Kidney (tissue), 14 donors: ENCODE results near the gene PRTN3. TPM values are rescaled to one million over a fixed set of nuclear protein-coding genes. Genes with fewer than 3 reads are reported as not detected.

Source experiments
- DNase-seq, 5 donors: peaks; one replicate each; pipeline ENCODE4 v3.0.0-alpha.2; 2013 to 2020
- FAIRE-seq: peaks from 2 replicates; lab custom pipeline; 2012; peaks lifted over from hg19 to GRCh38; lab: Jason Lieb, UNC
- H3K27ac ChIP-seq, 2 donors: one replicate each; pipeline ENCODE4 v1.7.0; 2013; ENCODE audit warnings: low read depth in 2 of 2, low read length in 2 of 2, inconsistent platforms in 1 of 2
- H3K27me3 ChIP-seq: one replicate; pipeline ENCODE4 v1.7.1; 2013; ENCODE audit warnings: low read length, inconsistent platforms; ENCODE audit not compliant: control insufficient read depth, insufficient read depth
- H3K36me3 ChIP-seq, 3 donors: one replicate each; pipeline versions ENCODE4 v1.7.0 to v1.7.1; 2013; ENCODE audit warnings: low read length in 3 of 3, control low read depth in 1 of 3, inconsistent platforms in 1 of 3; ENCODE audit not compliant: insufficient read depth in 3 of 3, control insufficient read depth in 2 of 3
- H3K4me1 ChIP-seq, 3 donors: one replicate each; pipeline versions ENCODE4 v1.7.0 to v1.7.1; 2013; ENCODE audit warnings: low read length in 3 of 3, inconsistent platforms in 1 of 3, low read depth in 1 of 3; ENCODE audit not compliant: control insufficient read depth in 2 of 3, insufficient read depth in 2 of 3
- H3K4me3 ChIP-seq, 3 donors: one replicate each; pipeline versions ENCODE4 v1.7.0 to v1.8.1; 2013; ENCODE audit warnings: low read length in 3 of 3, control low read depth in 1 of 3, inconsistent platforms in 1 of 3
- H3K9ac ChIP-seq, 3 donors: one replicate each; pipeline versions ENCODE4 v1.7.0 to v1.7.1; 2013; ENCODE audit warnings: low read length in 3 of 3, control low read depth in 1 of 3, inconsistent platforms in 1 of 3
- H3K9me3 ChIP-seq, 3 donors: one replicate each; pipeline versions ENCODE4 v1.7.0 to v1.7.1; 2013; ENCODE audit warnings: low read length in 3 of 3, control low read depth in 1 of 3, inconsistent platforms in 1 of 3; ENCODE audit not compliant: control insufficient read depth in 2 of 3, insufficient read depth in 1 of 3
- intact Hi-C: fragments of 100-400 bp; cut with DNase I; formaldehyde crosslinking; loops from one replicate; pipeline ENCODE4 v1.11.1; 2022
- polyA plus RNA-seq: library from polyadenylated mRNA; stranded (reverse); fragments of 350-450 nt; fragmentation: Illumina TruSeq; extraction: RNeasy Lipid Tissue Mini Kit (QIAGEN cat#74804); gene quantifications from one replicate; pipeline ENCODE4 v1.2.3, GENCODE V29; 2014; ENCODE audit warnings: low read depth, low replicate concordance; ENCODE audit not compliant: insufficient read depth
- total RNA-seq: library from RNA; stranded (reverse); fragmentation: NEBNext Ultra II Directional; extraction: Animal tissue kit (Norgen Biotek cat#: 25700); gene quantifications from one replicate; pipeline ENCODE4 v1.2.1, GENCODE V29; 2021
- TF ChIP-seq, protein P1 (sequence below): IDR thresholded peaks from 3 replicates; pipeline ENCODE4 v1.5.1; 2012; ENCODE audit warnings: mild to moderate bottlenecking, moderate library complexity, borderline replicate concordance; ENCODE audit not compliant: insufficient read depth; ENCODE audit errors: extremely low read depth
- donor health status: control.
- donor health status: control.
- donor health status: control.
- donor health status: control.
- donor health status: control.
- donor health status: DM: yes; HTN: yes; CAD: no.
- donor health status: Normal renal cell carcinoma (clear cell type).

PRTN3 gene
- total and polyA plus RNA-seq, 2 donors from 2014 or later, result not detected

DNA sequence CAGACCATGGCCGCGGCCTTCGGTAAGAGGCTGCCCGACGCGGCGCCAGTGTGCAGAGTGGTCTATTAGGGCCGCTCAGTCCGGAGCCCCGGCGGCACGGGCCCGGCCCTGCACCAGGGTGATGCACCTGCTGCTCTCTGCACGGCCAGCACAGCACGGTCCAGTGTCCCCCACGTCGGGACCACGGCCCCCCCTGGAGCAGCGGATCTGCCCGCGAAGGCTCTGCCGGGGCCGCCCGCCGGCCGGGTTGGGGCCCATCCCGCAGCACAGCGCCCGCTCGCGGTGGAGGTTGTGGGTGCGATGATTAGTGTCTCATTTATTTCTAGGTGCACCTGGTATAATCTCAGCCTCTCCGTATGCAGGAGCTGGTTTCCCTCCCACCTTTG is 35.6 kb upstream of the PRTN3 start:
- no peaks in the 10 kb centered on the region for H3K27me3 ChIP-seq
- TF ChIP-seq, protein P1, sequence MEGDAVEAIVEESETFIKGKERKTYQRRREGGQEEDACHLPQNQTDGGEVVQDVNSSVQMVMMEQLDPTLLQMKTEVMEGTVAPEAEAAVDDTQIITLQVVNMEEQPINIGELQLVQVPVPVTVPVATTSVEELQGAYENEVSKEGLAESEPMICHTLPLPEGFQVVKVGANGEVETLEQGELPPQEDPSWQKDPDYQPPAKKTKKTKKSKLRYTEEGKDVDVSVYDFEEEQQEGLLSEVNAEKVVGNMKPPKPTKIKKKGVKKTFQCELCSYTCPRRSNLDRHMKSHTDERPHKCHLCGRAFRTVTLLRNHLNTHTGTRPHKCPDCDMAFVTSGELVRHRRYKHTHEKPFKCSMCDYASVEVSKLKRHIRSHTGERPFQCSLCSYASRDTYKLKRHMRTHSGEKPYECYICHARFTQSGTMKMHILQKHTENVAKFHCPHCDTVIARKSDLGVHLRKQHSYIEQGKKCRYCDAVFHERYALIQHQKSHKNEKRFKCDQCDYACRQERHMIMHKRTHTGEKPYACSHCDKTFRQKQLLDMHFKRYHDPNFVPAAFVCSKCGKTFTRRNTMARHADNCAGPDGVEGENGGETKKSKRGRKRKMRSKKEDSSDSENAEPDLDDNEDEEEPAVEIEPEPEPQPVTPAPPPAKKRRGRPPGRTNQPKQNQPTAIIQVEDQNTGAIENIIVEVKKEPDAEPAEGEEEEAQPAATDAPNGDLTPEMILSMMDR, result no peak
- no peak overlapping the region for H3K27ac ChIP-seq
- H3K4me1 ChIP-seq, result peaks cover 0 to 31% (median 21%) of the 10 kb centered on the region in 3 donors
- DNase-seq (peak in 1 of 5 donors; percentile 73), FAIRE-seq (no peak)
- H3K36me3 ChIP-seq, result peaks cover 7 to 55% (median 25%) of the 10 kb centered on the region in 3 donors
- H3K9me3 ChIP-seq, result no peaks in the 10 kb centered on the region
- intact Hi-C loops, result no loop called here
- H3K4me3 ChIP-seq, result no peak overlapping the region
- no peak overlapping the region for H3K9ac ChIP-seq

DNA sequence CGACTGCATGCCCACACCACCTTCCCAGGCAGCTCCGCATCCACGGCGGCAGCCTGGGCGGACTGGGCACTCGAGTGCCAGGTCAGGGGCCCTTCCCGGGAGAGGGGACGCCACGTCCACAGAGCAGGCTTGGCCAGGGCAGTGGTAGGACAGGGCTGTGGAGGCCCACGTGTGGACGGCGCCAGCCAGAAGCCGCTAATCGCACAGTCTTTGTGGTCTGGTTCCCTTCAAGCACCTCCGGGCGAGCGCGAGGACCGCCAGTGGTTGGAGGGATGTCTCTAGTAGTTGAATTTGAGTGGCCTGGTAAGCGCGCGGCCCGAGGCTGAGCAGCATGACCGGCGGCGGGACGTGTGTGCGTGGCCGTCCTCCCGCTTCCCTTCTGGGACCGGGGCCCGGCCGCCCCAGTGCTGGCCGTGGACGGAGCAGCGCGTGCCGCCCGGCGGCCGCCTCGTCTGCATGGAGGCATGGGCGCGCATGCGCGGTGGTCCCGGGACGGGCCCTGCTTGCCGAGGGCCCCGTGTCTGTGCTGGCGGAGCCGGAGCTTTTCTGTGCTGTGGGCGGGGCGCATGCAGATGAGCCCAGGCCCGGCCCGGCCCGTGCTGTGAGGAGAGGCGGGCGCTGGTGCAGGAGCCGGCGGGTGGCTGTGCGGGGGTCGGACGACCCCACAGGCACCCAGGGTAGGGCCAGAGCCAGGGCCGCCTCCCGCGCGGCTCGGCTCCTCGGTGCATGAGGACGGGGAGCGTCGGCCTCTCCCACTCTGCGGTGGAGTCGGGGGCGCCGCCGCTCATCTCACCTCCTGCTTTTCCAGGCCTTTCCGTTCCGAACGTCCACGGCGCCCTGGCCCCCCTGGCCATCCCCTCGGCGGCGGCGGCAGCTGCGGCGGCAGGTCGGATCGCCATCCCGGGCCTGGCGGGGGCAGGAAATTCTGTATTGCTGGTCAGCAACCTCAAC is 34.9 kb upstream of the PRTN3 start:
- Histone ChIP-seq H3K4me1 (peaks cover 0 to 24% (median 16%) of the 10 kb centered on the region in 3 donors), H3K36me3 (peaks cover 7 to 58% (median 21%) of the 10 kb centered on the region in 3 donors), H3K9ac (no peak overlapping the region), H3K27me3 (no peaks in the 10 kb centered on the region), H3K27ac (no peak overlapping the region), H3K4me3 (no peak overlapping the region), H3K9me3 (no peaks in the 10 kb centered on the region)
- TF ChIP-seq, protein P1, result no peak
- FAIRE-seq (no peak), DNase-seq (peak in 1 of 5 donors; percentile 79)
- intact Hi-C loops, result no loop called here

DNA sequence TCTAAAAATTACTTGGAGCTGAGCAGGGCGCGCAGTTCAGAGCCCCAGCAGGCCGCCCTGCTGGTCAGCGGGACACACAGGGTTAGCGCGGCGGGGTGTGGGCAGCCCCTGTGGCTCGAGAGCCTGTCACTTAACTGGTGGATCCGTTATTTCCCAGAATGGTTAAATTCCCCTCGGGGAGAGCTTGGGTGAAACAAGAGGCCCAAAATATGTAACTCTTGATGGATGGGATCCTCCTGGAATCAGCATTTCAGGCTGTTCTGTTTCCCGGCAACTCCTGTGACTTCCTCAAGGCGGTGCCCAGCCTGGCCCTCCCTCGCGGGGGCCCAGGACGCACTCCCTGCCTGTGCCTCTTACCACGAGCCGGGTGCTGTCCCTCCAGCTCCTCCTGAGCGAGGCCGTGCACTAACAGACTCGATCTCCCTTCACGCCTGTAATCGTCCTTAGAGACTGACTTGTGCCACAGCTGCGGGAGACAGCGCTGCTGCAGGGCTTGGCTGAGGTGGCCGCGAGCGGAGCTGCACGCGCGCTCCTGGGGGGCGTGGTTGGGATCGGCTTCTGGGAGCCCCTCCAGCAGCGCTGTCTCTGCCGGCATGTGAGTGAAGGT is 33.9 kb upstream of the PRTN3 start:
- H3K4me1 ChIP-seq, result peaks cover 0 to 13% (median 10%) of the 10 kb centered on the region in 3 donors
- intact Hi-C loops, result no loop called here
- no peak overlapping the region for H3K9ac ChIP-seq
- peaks cover 7 to 58% (median 21%) of the 10 kb centered on the region in 3 donors for H3K36me3 ChIP-seq
- no peak overlapping the region for H3K4me3 ChIP-seq
- TF ChIP-seq, protein P1, result no peak
- no peaks in the 10 kb centered on the region for H3K9me3 ChIP-seq
- no peaks in the 10 kb centered on the region for H3K27me3 ChIP-seq
- no peak overlapping the region for H3K27ac ChIP-seq
- DNase-seq (no peak), FAIRE-seq (no peak)
